Measurements from ENCODE around the gene KCTD1. TPM values are rescaled to one million over a fixed set of nuclear protein-coding genes. Genes with fewer than 3 reads are reported as not detected.

The KCTD1 gene
- total and polyA plus RNA-seq, 2 donors from 2014 or later: 48.5 to 83.7 TPM

DNA sequence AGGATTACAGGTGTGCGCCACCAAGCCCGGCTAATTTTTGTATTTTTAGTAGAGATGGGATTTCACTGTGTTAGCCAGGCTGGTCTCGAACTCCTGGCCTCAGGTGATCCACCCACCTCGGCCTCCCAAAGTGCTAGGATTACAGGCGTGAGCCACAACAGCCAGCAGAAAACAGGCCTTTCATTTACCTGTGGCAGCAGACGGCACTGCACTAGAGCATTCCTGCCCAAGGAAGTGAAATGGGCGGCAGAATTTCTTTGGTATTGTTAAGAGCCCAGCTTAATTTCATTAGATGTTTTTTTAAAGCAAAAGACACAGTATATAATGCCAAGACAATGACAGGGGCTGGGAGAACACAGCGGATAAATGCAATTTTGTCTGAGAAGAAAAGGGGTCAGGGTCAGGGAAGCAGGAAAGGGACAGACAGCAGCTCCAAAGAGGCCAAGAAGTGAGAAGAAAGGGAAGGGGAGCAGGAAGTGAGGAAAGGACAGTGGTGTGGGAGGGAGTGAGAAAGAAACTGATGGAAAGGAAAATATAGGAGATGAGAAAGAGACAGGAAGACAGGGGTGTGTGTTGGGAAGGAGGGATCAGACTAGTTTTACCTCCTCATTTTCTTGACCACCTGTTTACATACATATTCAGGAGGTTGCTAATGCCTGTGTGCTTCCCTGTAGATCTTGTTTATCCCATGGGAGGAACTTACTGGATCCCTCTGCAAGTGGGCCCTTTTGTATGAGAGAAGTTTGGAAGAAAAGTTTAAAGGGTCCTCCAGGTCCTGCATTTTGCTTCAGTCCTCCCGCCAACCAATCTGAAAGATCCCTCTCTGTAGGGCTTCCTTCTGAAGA, 32.5 kb downstream of the KCTD1 start:
- FAIRE-seq: no peak
- Histone ChIP-seq H3K9ac (ENCODE audit: low read length in 3 of 3) (no peak overlapping the region), H3K9me3 (ENCODE audit: control insufficient read depth in 2 of 3, insufficient read depth in 1 of 3, low read length in 3 of 3) (no peaks in the 10 kb centered on the region), H3K4me1 (ENCODE audit: control insufficient read depth in 2 of 3, insufficient read depth in 2 of 3, low read depth in 1 of 3, low read length in 3 of 3) (peaks cover 4 to 5% (median 5%) of the 10 kb centered on the region in 3 donors), H3K4me3 (ENCODE audit: low read length in 3 of 3) (no peak overlapping the region), H3K36me3 (ENCODE audit: control insufficient read depth in 2 of 3, insufficient read depth in 3 of 3, low read length in 3 of 3) (no peaks in the 10 kb centered on the region), H3K27ac (ENCODE audit: low read depth in 2 of 2, low read length in 2 of 2) (no peak overlapping the region), H3K27me3 (ENCODE audit: control insufficient read depth, insufficient read depth, low read length) (no peaks in the 10 kb centered on the region)
- TF ChIP-seq, protein P1, sequence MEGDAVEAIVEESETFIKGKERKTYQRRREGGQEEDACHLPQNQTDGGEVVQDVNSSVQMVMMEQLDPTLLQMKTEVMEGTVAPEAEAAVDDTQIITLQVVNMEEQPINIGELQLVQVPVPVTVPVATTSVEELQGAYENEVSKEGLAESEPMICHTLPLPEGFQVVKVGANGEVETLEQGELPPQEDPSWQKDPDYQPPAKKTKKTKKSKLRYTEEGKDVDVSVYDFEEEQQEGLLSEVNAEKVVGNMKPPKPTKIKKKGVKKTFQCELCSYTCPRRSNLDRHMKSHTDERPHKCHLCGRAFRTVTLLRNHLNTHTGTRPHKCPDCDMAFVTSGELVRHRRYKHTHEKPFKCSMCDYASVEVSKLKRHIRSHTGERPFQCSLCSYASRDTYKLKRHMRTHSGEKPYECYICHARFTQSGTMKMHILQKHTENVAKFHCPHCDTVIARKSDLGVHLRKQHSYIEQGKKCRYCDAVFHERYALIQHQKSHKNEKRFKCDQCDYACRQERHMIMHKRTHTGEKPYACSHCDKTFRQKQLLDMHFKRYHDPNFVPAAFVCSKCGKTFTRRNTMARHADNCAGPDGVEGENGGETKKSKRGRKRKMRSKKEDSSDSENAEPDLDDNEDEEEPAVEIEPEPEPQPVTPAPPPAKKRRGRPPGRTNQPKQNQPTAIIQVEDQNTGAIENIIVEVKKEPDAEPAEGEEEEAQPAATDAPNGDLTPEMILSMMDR (IDR thresholded peaks at IDR 0.05; ENCODE audit: borderline replicate concordance, extremely low read depth, insufficient read depth): no peak
- intact Hi-C loops (cut with DNase I): no loop called here
- no peak for DNase-seq

DNA sequence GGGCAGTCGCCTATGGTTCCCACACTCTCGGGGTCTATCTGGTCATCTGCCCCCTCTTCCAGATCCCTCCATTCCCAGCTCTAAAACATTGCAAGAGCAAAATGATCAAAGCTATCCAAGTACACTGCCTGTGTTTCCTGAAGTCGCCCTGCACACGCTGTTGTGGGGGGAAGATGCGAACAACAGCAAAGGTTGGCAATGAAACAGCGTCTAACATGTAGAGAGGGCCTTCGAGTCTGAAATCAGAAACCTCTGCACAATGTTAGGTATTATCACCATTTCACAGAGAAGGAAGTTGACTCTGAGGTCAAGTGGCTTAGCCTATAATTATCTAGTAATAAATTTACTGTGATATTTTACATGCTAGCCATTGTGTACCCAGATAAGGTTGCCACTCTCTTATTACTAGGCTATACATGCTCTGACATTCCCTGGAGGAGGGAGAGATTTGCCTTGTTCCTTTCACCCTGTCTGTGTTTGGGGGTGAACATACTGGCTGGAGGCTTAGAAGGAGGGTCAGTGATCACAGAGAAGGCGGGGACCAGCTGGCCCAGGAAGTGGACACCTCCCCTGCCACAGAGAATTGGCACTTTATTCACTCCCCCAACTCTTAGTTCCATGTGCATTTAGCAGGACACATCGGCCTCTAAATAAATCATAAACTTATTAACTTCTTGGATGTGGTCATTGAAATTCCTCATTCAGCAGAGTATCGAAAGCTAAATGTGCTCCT, 36.8 kb downstream of the KCTD1 start:
- peak overlapping the region in 1 of 2 donors; percentile 50 for H3K27ac ChIP-seq (ENCODE audit: low read depth in 2 of 2, low read length in 2 of 2)
- no peak overlapping the region for H3K4me3 ChIP-seq (ENCODE audit: low read length in 3 of 3)
- H3K36me3 ChIP-seq (ENCODE audit: control insufficient read depth in 2 of 3, insufficient read depth in 3 of 3, low read length in 3 of 3): no peaks in the 10 kb centered on the region
- TF ChIP-seq, protein P1 (IDR thresholded peaks at IDR 0.05; ENCODE audit: borderline replicate concordance, extremely low read depth, insufficient read depth): no peak
- FAIRE-seq: no peak
- intact Hi-C loops (cut with DNase I): no loop called here
- no peaks in the 10 kb centered on the region for H3K27me3 ChIP-seq (ENCODE audit: control insufficient read depth, insufficient read depth, low read length)
- H3K9me3 ChIP-seq (ENCODE audit: control insufficient read depth in 2 of 3, insufficient read depth in 1 of 3, low read length in 3 of 3): no peaks in the 10 kb centered on the region
- peaks cover 4 to 7% (median 5%) of the 10 kb centered on the region in 3 donors for H3K4me1 ChIP-seq (ENCODE audit: control insufficient read depth in 2 of 3, insufficient read depth in 2 of 3, low read depth in 1 of 3, low read length in 3 of 3)
- DNase-seq: peak in 4 of 5 donors; percentile 52 to 76 (median 63)
- H3K9ac ChIP-seq (ENCODE audit: low read length in 3 of 3): no peak overlapping the region

GRCh38 chr18:26510337-26510736, 38.0 kb downstream of the KCTD1 start:
- Histone ChIP-seq H3K27me3 (ENCODE audit: control insufficient read depth, insufficient read depth, low read length) (no peaks in the 10 kb centered on the region), H3K4me3 (ENCODE audit: low read length in 3 of 3) (no peak overlapping the region), H3K27ac (ENCODE audit: low read depth in 2 of 2, low read length in 2 of 2) (no peak overlapping the region), H3K36me3 (ENCODE audit: control insufficient read depth in 2 of 3, insufficient read depth in 3 of 3, low read length in 3 of 3) (no peaks in the 10 kb centered on the region), H3K4me1 (ENCODE audit: control insufficient read depth in 2 of 3, insufficient read depth in 2 of 3, low read depth in 1 of 3, low read length in 3 of 3) (peaks cover 4 to 7% (median 5%) of the 10 kb centered on the region in 3 donors), H3K9me3 (ENCODE audit: control insufficient read depth in 2 of 3, insufficient read depth in 1 of 3, low read length in 3 of 3) (no peaks in the 10 kb centered on the region), H3K9ac (ENCODE audit: low read length in 3 of 3) (no peak overlapping the region)
- intact Hi-C loops (cut with DNase I): no loop called here
- peak; percentile 54 for FAIRE-seq
- no peak for DNase-seq
- TF ChIP-seq, protein P1 (IDR thresholded peaks at IDR 0.05; ENCODE audit: borderline replicate concordance, extremely low read depth, insufficient read depth): no peak

Data from kidney (tissue), 14 donors.